Caco-2 (cell line): Measurements from ENCODE around the gene TRAF3. TPM values are rescaled to one million over a fixed set of nuclear protein-coding genes. Genes with fewer than 3 reads are reported as not detected.

Experiments
- BruUV-seq: library from RNA; stranded (reverse); fragments of 400-500 nt; replicated peaks from 2 replicates; lab custom pipeline; 2021; lab: Mats Ljungman, UMichigan
- CTCF ChIA-PET: fragments of 300-600 bp; sonication (Branson Sonifier 250); formaldehyde crosslinking; loops from one replicate; lab custom pipeline; 2022; ENCODE audit warnings: antibody characterized with exemption; lab: Charles Lee
- POLR2A ChIA-PET: fragments of 300-600 bp; sonication (Branson Sonifier 250); formaldehyde crosslinking; loops from one replicate; lab custom pipeline; 2022; ENCODE audit warnings: antibody characterized with exemption; lab: Charles Lee
- DNase-seq, 2 experiments: peaks; one replicate each; pipeline versions ENCODE4 v3.0.0 to v3.0.0-alpha.2; 2020 to 2022
- H3K27me3 ChIP-seq: replicated peaks from 2 replicates; pipeline ENCODE4 v1.6.0; 2011; ENCODE audit warnings: low read length; ENCODE audit not compliant: control insufficient read depth, insufficient read depth
- H3K36me3 ChIP-seq: 2 replicates; pipeline ENCODE4 v1.5.1; 2011; ENCODE audit warnings: low read length; ENCODE audit not compliant: control insufficient read depth, insufficient read depth
- H3K4me1 ChIP-seq: fragments of 250-450 bp; sonication (Bioruptor Pico); 2 replicates; pipeline ENCODE4 v1.5.1; 2020; ENCODE audit warnings: mild to moderate bottlenecking
- H3K4me3 ChIP-seq: 2 replicates; pipeline ENCODE4 v1.5.1; 2011; ENCODE audit warnings: low read depth, mild to moderate bottlenecking, control low read depth, low read length
- H3K9me3 ChIP-seq: fragments of 250-450 bp; sonication (Bioruptor Pico); 2 replicates; pipeline ENCODE4 v1.5.1; 2020; ENCODE audit warnings: mild to moderate bottlenecking, moderate library complexity
- H3K27ac Mint-ChIP-seq: one replicate; pipeline ENCODE4 v1.8.0; 2022; ENCODE audit warnings: mixed read lengths; ENCODE audit not compliant: unreplicated experiment
- H3K27me3 Mint-ChIP-seq: one replicate; pipeline ENCODE4 v1.8.0; 2022; ENCODE audit warnings: mixed read lengths; ENCODE audit not compliant: insufficient read depth, unreplicated experiment
- H3K36me3 Mint-ChIP-seq: one replicate; pipeline ENCODE4 v1.8.0; 2022; ENCODE audit warnings: mild to moderate bottlenecking, mixed read lengths; ENCODE audit not compliant: insufficient read depth, unreplicated experiment
- H3K4me1 Mint-ChIP-seq: one replicate; pipeline ENCODE4 v1.8.0; 2022; ENCODE audit warnings: low read depth, mixed read lengths; ENCODE audit not compliant: unreplicated experiment
- H3K4me3 Mint-ChIP-seq: one replicate; pipeline ENCODE4 v1.8.0; 2022; ENCODE audit warnings: mild to moderate bottlenecking, moderate library complexity, mixed read lengths; ENCODE audit not compliant: unreplicated experiment
- H3K9me3 Mint-ChIP-seq: one replicate; pipeline ENCODE4 v1.8.0; 2022; ENCODE audit warnings: mixed read lengths; ENCODE audit not compliant: unreplicated experiment
- intact Hi-C: fragments of 100-400 bp; cut with micrococcal nuclease; formaldehyde crosslinking; loops from one replicate; pipeline ENCODE4 v1.10.0; 2022; ENCODE audit not compliant: unreplicated experiment
- total RNA-seq: library from RNA; stranded (reverse); gene quantifications from 2 replicates; pipeline ENCODE4 v1.2.3, GENCODE V29; 2022
- TF ChIP-seq, protein P1 (sequence below), 2 experiments: fragments of 200-600 bp in 1 of 2; IDR thresholded peaks; 1 replicate in 1 of 2; 2 replicates in 1 of 2; pipeline versions ENCODE4 v1.5.1 to v1.8.0; 2011 to 2022; ENCODE audit warnings: antibody characterized with exemption in 1 of 2, control low read depth in 1 of 2, inconsistent platforms in 1 of 2, low read depth in 1 of 2, low read length in 1 of 2, mild to moderate bottlenecking in 1 of 2, moderate library complexity in 1 of 2; ENCODE audit not compliant: insufficient read depth in 1 of 2, severe bottlenecking in 1 of 2, unreplicated experiment in 1 of 2

TRAF3 gene
- total RNA-seq, 1 experiment from 2014 or later: 16.6 TPM

DNA sequence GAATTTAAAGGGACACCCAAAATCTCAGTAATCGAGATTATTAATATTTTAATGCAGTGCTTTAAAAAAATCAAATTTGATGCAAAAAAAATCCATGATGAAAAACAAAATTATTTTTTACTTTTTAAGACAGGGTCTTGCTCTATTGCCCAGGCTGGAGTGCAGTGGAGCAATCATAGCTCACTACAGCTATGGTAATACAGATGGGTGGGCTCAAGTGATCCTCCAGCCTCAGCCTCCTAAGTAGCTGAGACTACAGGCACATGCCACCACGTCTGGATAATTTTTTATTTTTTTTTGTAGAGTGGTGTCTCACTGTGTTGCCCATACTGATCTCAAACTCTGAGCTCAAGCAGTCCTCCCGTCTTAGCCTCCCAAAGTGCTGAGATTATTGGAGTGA, 62.9 kb downstream of the TRAF3 start:
- no peaks in the 10 kb centered on the region for H3K27me3 Mint-ChIP-seq
- CTCF ChIA-PET: no interaction called here
- TF ChIP-seq, protein P1, sequence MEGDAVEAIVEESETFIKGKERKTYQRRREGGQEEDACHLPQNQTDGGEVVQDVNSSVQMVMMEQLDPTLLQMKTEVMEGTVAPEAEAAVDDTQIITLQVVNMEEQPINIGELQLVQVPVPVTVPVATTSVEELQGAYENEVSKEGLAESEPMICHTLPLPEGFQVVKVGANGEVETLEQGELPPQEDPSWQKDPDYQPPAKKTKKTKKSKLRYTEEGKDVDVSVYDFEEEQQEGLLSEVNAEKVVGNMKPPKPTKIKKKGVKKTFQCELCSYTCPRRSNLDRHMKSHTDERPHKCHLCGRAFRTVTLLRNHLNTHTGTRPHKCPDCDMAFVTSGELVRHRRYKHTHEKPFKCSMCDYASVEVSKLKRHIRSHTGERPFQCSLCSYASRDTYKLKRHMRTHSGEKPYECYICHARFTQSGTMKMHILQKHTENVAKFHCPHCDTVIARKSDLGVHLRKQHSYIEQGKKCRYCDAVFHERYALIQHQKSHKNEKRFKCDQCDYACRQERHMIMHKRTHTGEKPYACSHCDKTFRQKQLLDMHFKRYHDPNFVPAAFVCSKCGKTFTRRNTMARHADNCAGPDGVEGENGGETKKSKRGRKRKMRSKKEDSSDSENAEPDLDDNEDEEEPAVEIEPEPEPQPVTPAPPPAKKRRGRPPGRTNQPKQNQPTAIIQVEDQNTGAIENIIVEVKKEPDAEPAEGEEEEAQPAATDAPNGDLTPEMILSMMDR (IDR thresholded peaks at IDR 0.05; ENCODE audit: insufficient read depth in 1 of 2, low read depth in 1 of 2, low read length in 1 of 2, severe bottlenecking in 1 of 2, unreplicated experiment in 1 of 2): no peak

DNA sequence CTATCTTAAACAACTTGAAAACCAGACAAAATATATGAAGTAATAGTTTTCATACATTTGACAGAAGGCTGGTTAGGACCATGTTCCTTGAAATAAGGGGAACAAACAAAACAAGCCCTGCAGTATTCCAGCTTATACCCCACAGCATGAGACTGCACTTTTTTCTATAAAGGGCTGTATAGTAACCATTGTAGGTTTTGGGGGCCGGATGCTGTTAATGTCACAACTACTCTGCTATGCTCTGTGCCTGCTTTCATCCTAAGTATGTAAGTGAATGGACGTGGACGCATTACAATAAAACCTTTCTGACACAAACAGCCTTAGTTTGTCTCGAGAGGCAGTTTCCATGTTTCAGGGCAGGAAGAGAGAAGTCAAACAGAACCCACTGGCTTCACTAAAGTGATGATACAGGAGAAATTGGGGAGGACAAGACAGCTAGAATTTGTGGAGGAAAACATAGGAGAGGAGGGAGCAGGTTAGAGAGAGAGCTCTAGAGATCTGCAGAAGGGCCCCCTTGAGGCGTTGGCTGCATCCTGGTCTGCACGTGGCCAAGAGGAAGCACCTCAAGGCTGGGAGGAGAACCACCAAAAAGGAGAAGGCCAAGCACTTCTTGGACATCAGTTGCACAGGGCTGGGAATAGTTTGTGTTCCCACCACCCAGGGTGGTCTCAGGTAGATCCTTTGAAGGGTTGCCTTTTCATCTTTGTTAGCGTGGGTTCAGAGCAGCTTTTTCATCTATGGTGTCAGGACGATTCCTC, 63.7 kb downstream of the TRAF3 start:
- H3K27ac Mint-ChIP-seq: no peak overlapping the region
- CTCF ChIA-PET: no interaction called here

More for the DNA sequence above, 62.9 kb downstream of the TRAF3 start:
- Histone ChIP-seq H3K4me3 (no peak overlapping the region), H3K27me3 (no peaks in the 10 kb centered on the region), H3K36me3 (no peaks in the 10 kb centered on the region), H3K4me1 (no peaks in the 10 kb centered on the region), H3K9me3 (no peaks in the 10 kb centered on the region)
- no TSS peak for BruUV-seq
- intact Hi-C loops: no loop called here
- H3K27ac Mint-ChIP-seq: no peak overlapping the region
- no peaks in the 10 kb centered on the region for H3K9me3 Mint-ChIP-seq
- H3K4me1 Mint-ChIP-seq: no peaks in the 10 kb centered on the region
- POLR2A ChIA-PET: no interaction called here
- no peak overlapping the region for H3K4me3 Mint-ChIP-seq
- peaks cover 4% of the 10 kb centered on the region for H3K36me3 Mint-ChIP-seq
- DNase-seq: no peak

DNA sequence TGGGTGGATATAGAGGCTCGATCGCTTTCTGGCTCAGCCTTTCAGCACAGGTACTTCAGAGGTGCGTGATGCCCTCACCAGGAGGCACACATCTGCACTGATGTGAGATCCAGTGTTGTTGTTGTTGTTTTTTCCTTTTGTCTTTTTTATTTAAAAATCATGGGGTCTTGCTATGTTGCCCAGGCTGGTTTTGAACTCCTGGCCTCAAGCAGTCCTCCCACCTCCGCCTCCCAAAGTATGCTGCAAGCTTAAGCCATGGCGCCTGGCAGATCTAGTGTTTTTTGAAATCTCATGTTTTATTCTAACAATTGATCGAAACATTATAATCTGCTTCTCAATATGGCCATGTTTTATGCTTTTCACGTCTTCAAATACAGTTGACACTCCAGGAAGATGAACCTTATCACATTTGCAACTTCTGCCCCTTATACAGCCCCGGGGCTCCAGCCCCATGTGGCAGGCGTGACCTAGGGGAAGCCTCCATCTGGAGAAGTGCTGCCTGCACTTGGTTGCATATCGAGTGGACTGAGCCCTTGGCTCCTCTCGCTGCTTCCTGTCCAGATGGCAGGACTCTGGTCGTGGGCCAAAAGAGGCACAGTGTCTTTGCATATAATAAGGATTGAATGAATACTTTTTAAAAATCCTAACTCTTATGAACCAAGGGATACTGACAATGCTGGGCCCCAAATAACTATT, 71.7 kb downstream of the TRAF3 start:
- H3K36me3 Mint-ChIP-seq: peaks cover 6% of the 10 kb centered on the region
- POLR2A ChIA-PET: no interaction called here
- intact Hi-C loops: loop anchor here (2.0 kb wide), 2 partner anchors 24 to 66 kb away; no protein-coding TSS in a partner anchor
- no peaks in the 10 kb centered on the region for H3K9me3 Mint-ChIP-seq
- no peak for DNase-seq
- no peak overlapping the region for H3K4me3 Mint-ChIP-seq
- Histone ChIP-seq H3K4me1 (peaks cover 10% of the 10 kb centered on the region; the same call in 1 of the 2 replicates), H3K27me3 (no peaks in the 10 kb centered on the region), H3K4me3 (no peak overlapping the region), H3K36me3 (no peaks in the 10 kb centered on the region), H3K9me3 (no peaks in the 10 kb centered on the region)
- H3K4me1 Mint-ChIP-seq: peaks cover 13% of the 10 kb centered on the region
- TF ChIP-seq, protein P1 (IDR thresholded peaks at IDR 0.05; ENCODE audit: insufficient read depth in 1 of 2, low read depth in 1 of 2, low read length in 1 of 2, severe bottlenecking in 1 of 2, unreplicated experiment in 1 of 2): no peak
- BruUV-seq: no TSS peak
- no peaks in the 10 kb centered on the region for H3K27me3 Mint-ChIP-seq
- CTCF ChIA-PET: no interaction called here
- peak overlapping the region; percentile 71 for H3K27ac Mint-ChIP-seq

More for the DNA sequence above, 63.7 kb downstream of the TRAF3 start:
- Mint-ChIP-seq H3K27me3 (no peaks in the 10 kb centered on the region), H3K4me3 (no peak overlapping the region), H3K4me1 (no peaks in the 10 kb centered on the region), H3K36me3 (peaks cover 4% of the 10 kb centered on the region), H3K9me3 (no peaks in the 10 kb centered on the region)
- H3K4me3 ChIP-seq: no peak overlapping the region
- no peaks in the 10 kb centered on the region for H3K36me3 ChIP-seq
- BruUV-seq: no TSS peak
- POLR2A ChIA-PET: no interaction called here
- H3K4me1 ChIP-seq: no peaks in the 10 kb centered on the region
- TF ChIP-seq, protein P1 (IDR thresholded peaks at IDR 0.05; ENCODE audit: insufficient read depth in 1 of 2, low read depth in 1 of 2, low read length in 1 of 2, severe bottlenecking in 1 of 2, unreplicated experiment in 1 of 2): no peak
- no peak for DNase-seq
- no peaks in the 10 kb centered on the region for H3K27me3 ChIP-seq
- intact Hi-C loops: no loop called here
- no peaks in the 10 kb centered on the region for H3K9me3 ChIP-seq
